Skin epidermis (tissue), 12 donors: ENCODE results near the gene LRIT3.

Source experiments
- H3K27ac ChIP-seq, 21 experiments: fragments of 200-600 bp; sonication (generic) in 11 of 21; one replicate each; pipeline ENCODE4 v1.5.0; 2020; ENCODE audit warnings: mild to moderate bottlenecking in 3 of 21, inconsistent platforms in 2 of 21, moderate library complexity in 2 of 21
- H3K4me3 ChIP-seq, 7 experiments: fragments of 200-600 bp; sonication (generic) in 2 of 7; one replicate each; pipeline ENCODE4 v1.5.0; 2020; ENCODE audit warnings: inconsistent platforms in 2 of 7, mild to moderate bottlenecking in 2 of 7, moderate library complexity in 1 of 7

LRIT3 gene

GRCh38 chr4:109887071-109887470 lies 39.2 kb downstream of the LRIT3 start:
- H3K4me3 ChIP-seq: no peak overlapping the region
- H3K27ac ChIP-seq: no peak overlapping the region

GRCh38 chr4:109890076-109890475 lies 42.2 kb downstream of the LRIT3 start:
- Histone ChIP-seq H3K4me3 (no peak overlapping the region), H3K27ac (no peak overlapping the region)

DNA sequence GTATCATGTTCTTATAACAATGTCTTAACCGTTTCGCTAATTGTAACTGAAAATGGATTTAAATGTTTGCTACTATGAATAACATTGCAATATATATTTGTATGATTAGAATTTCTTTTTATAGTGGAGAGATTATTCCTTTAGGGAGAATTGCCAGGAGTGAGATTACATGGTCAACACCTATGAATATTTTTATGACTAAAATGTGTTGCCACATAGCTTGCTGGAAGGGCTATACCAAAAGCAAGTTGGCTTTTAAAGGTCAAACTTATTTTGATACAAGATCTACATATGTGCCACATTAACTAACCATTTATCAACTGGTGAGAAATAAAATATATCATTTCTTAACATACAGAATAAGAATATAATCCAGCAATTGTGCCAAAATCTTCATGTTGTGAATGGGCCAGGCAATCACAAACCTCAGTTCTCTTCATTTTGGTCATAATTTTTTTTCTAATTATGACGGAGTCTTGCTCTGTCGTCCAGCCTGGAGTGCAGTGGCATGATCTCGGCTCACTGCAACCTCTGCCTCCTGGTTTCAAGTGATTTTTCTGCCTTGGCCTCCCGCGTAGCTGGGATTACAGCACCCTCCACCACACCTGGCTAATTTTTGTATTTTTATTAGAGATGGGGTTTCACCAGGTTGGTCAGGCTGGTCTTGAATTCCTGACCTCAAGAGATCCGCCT lies 54.8 kb downstream of the LRIT3 start:
- Histone ChIP-seq H3K27ac (no peak overlapping the region), H3K4me3 (no peak overlapping the region)

- H3K27ac ChIP-seq: no peak overlapping the region
- H3K4me3 ChIP-seq: no peak overlapping the region
Observed at GRCh38 chr4:109908731-109909130, 60.8 kb downstream of the LRIT3 start.

- H3K4me3 ChIP-seq: no peak overlapping the region
- no peak overlapping the region for H3K27ac ChIP-seq
Observed at GRCh38 chr4:109910256-109910655, 62.3 kb downstream of the LRIT3 start.

- Histone ChIP-seq H3K4me3 (no peak within 1 kb of the TSS), H3K27ac (no peak within 1 kb of the TSS)
Observed at GRCh38 chr4:109912706-109913595, 65.0 kb downstream of the LRIT3 start, which contains the start of gene EGF. EGF (plus strand) TSS chr4:109912883; CDS start chr4:109913336, 453 bp downstream.

- no peak overlapping the region for H3K27ac ChIP-seq
- no peak overlapping the region for H3K4me3 ChIP-seq
Observed at GRCh38 chr4:109913596-109914241, 65.8 kb downstream of the LRIT3 start.

GRCh38 chr4:109914322-109914721 lies 66.4 kb downstream of the LRIT3 start:
- no peak overlapping the region for H3K4me3 ChIP-seq
- H3K27ac ChIP-seq: no peak overlapping the region

DNA sequence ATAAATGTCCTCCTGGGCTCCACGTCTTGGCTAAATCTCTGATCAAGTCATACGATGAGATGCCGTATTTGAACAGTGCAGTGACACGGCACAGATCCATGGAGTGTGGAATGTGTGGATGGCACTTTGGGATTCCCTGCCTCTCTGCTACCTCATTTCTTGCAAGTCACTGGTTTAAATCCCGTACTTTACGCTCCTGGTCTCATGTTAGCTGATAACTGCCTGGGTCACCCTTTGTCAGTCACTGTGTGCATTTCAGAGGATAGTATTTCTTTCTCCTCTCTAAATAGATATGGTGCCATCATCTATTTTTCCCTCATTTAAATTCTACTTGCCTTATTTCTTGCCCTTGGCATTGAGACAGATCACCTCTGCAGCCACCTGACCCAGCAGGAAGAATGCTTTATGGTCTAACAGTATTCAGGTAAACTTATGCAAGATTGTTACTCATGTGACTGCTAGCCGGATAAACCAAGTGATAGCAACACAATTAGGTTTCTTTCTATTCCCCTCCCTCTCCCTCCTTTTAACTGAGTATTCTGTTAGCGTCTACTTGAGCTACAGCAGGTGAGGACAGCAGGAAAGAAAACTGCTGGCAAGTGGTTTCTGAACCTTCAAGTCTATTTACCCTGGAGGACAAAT lies 67.6 kb downstream of the LRIT3 start:
- Histone ChIP-seq H3K4me3 (no peak overlapping the region), H3K27ac (no peak overlapping the region)

DNA sequence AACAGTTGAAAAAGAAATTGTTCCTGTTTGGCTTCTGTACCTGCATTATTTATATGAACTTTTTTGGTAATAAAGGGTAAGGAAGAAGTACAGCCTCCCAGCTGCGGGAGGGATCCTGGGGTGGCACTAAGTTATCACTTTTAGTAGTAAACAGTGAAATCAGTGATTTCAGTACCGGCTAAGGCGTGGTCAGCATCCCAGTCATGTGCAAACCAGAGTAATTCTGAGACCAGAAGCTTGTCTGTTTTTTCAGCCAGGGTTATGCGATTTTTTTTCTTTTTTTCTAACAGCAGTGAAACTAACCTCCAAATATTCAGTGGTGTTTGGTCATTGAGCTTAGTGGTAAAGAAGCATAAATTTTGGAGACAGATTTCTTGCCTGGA lies 68.1 kb downstream of the LRIT3 start:
- Histone ChIP-seq H3K4me3 (no peak overlapping the region), H3K27ac (no peak overlapping the region)

- no peak overlapping the region for H3K4me3 ChIP-seq
- H3K27ac ChIP-seq: no peak overlapping the region
Observed at GRCh38 chr4:109921384-109921808, 73.5 kb downstream of the LRIT3 start.
